Stomach (tissue), 9 donors: ENCODE data around the gene SF3B6. TPM values are rescaled to one million over a fixed set of nuclear protein-coding genes. Genes with fewer than 3 reads are reported as not detected.

Experiments
- DNase-seq, 2 donors: peaks; one replicate each; pipeline versions ENCODE4 v3.0.0 to v3.0.0-alpha.2; 2013 to 2019
- H3K27ac ChIP-seq, 5 donors: fragments of 200-600 bp in 4 of 5; sonication (generic) in 4 of 5; one replicate each; pipeline ENCODE4 v1.5.1; 2013 to 2019; ENCODE audit warnings: mild to moderate bottlenecking in 1 of 5, moderate library complexity in 1 of 5
- H3K27me3 ChIP-seq, 3 donors: fragments of 200-600 bp; sonication (generic); one replicate each; pipeline ENCODE4 v1.5.1; 2017 to 2019; ENCODE audit warnings: mixed run types in 1 of 3
- H3K36me3 ChIP-seq, 4 donors: fragments of 200-600 bp; sonication (generic); 1 replicate in 3 of 4; 2 replicates in 1 of 4; pipeline ENCODE4 v1.5.1; 2016 to 2019
- H3K4me1 ChIP-seq, 4 donors: fragments of 200-600 bp; sonication (generic); one replicate each; pipeline ENCODE4 v1.5.1; 2016 to 2019
- H3K4me3 ChIP-seq, 4 donors: fragments of 200-600 bp; sonication (generic) in 3 of 4; one replicate each; pipeline ENCODE4 v1.5.1; 2016 to 2019; ENCODE audit warnings: mild to moderate bottlenecking in 1 of 4
- H3K9me3 ChIP-seq, 4 donors: fragments of 200-600 bp; sonication (generic); one replicate each; pipeline ENCODE4 v1.5.1; 2016 to 2019
- EP300 ChIP-seq: sonication (generic); formaldehyde crosslinking; IDR thresholded peaks from one replicate; pipeline ENCODE4 v1.6.1; 2017; ENCODE audit warnings: antibody characterized with exemption
- POLR2A ChIP-seq, 4 donors: fragments of 450-650 bp; IDR thresholded peaks; one replicate each; pipeline ENCODE4 v1.6.1; 2016; ENCODE audit warnings: antibody characterized with exemption in 4 of 4, control low read depth in 2 of 4, mild to moderate bottlenecking in 1 of 4, moderate library complexity in 1 of 4
- POLR2AphosphoS5 ChIP-seq, 3 donors: sonication (generic); formaldehyde crosslinking; IDR thresholded peaks; one replicate each; pipeline ENCODE4 v1.6.1; 2016; ENCODE audit warnings: antibody characterized with exemption in 3 of 3
- WGBS, 5 donors: extraction: QIAGEN DNeasy Blood & Tissue Kit in 3 of 5; methylation state at CpG; one replicate each; pipeline versions ENCODE4 v1.1.5 to v1.1.7; 2013 to 2018; 5-methylcytosine and 5-hydroxymethylcytosine counted together
- intact Hi-C: fragments of 100-400 bp; cut with DNase I; formaldehyde crosslinking; loops from one replicate; pipeline ENCODE4 v1.15.1; 2023; ENCODE audit warnings: low total_unique reads
- polyA plus RNA-seq, 3 donors: library from polyadenylated mRNA; stranded (reverse); fragments of 200-250 nt; gene quantifications; one replicate each; pipeline ENCODE4 v1.2.3, GENCODE V29; 2013
- total RNA-seq, 5 donors: library from RNA; depleted of rRNA; stranded (reverse); fragments of >200 nt; gene quantifications; one replicate each; pipeline versions ENCODE4 v1.1.0 to v1.2.3, GENCODE V29; 2014 to 2016
- TF ChIP-seq, protein P1 (sequence below), 7 experiments: fragments of 450-650 bp in 4 of 7; fragments of 200-600 bp in 3 of 7; sonication (generic) in 3 of 7; IDR thresholded peaks; one replicate each; pipeline ENCODE4 v1.5.1; 2016 to 2019; ENCODE audit warnings: antibody characterized with exemption in 7 of 7, control low read depth in 2 of 7, mild to moderate bottlenecking in 1 of 7
- donor health status: healthy with polysubstance abuse.
- donor health status: Bipolar disorder and iron deficiency.
- donor health status: healthy.

The SF3B6 gene
- total and polyA plus RNA-seq, 8 donors = 18.8 to 139 (median 89.2) TPM

- no peak for DNase-seq
- no peak overlapping the region for H3K27ac ChIP-seq
- no peak for TF ChIP-seq EP300
- no peak for TF ChIP-seq POLR2AphosphoS5 (IDR thresholded peaks at IDR 0.05)
- TF ChIP-seq, protein P1, sequence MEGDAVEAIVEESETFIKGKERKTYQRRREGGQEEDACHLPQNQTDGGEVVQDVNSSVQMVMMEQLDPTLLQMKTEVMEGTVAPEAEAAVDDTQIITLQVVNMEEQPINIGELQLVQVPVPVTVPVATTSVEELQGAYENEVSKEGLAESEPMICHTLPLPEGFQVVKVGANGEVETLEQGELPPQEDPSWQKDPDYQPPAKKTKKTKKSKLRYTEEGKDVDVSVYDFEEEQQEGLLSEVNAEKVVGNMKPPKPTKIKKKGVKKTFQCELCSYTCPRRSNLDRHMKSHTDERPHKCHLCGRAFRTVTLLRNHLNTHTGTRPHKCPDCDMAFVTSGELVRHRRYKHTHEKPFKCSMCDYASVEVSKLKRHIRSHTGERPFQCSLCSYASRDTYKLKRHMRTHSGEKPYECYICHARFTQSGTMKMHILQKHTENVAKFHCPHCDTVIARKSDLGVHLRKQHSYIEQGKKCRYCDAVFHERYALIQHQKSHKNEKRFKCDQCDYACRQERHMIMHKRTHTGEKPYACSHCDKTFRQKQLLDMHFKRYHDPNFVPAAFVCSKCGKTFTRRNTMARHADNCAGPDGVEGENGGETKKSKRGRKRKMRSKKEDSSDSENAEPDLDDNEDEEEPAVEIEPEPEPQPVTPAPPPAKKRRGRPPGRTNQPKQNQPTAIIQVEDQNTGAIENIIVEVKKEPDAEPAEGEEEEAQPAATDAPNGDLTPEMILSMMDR (IDR thresholded peaks at IDR 0.05) = no peak
- no peak for TF ChIP-seq POLR2A (IDR thresholded peaks at IDR 0.05)
- no peaks in the 10 kb centered on the region for H3K4me1 ChIP-seq
- intact Hi-C loops = no loop called here
- H3K9me3 ChIP-seq = peaks cover 0 to 7% (median 0%) of the 10 kb centered on the region in 4 donors
- no peaks in the 10 kb centered on the region for H3K27me3 ChIP-seq
- H3K4me3 ChIP-seq = no peak overlapping the region
- H3K36me3 ChIP-seq = peaks cover 0 to 18% (median 12%) of the 10 kb centered on the region in 4 donors
Observed at GRCh38 chr2:24106786-24107185, 30.7 kb upstream of the SF3B6 start.

DNA sequence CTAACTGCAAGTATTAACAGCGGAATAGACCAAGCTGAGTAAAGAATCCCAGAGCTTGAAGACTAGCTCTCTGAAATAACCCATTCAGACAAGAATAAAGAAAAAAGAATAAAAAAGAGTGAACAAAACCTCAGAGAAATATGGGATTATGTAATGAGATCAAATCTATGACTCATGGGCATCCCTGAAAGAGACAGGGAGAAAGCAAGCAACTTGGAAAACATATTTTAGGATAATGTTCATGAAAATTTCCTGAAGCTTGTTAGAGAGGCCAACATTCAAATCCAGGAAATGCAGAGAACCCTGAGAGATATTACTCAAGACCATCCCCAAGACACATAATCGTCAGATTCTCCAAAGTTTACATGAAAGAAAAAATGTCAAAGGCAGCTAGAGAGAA, 29.7 kb upstream of the SF3B6 start:
- WGBS, 5 donors = 19 to 48% (median 48%) methylated on average over 2 of the region's 2 CpGs
- H3K9me3 ChIP-seq = peaks cover 0 to 7% (median 0%) of the 10 kb centered on the region in 4 donors
- no peak for DNase-seq
- TF ChIP-seq POLR2AphosphoS5 (IDR thresholded peaks at IDR 0.05) (no peak), EP300 (no peak), POLR2A (IDR thresholded peaks at IDR 0.05) (no peak)
- TF ChIP-seq, protein P1 (IDR thresholded peaks at IDR 0.05) = no peak
- H3K27ac ChIP-seq = no peak overlapping the region
- peaks cover 0 to 18% (median 12%) of the 10 kb centered on the region in 4 donors for H3K36me3 ChIP-seq
- no peaks in the 10 kb centered on the region for H3K4me1 ChIP-seq
- no peaks in the 10 kb centered on the region for H3K27me3 ChIP-seq
- no peak overlapping the region for H3K4me3 ChIP-seq
- intact Hi-C loops = no loop called here

GRCh38 chr2:24104906-24105305, 28.8 kb upstream of the SF3B6 start:
- WGBS, 5 donors = 67 to 82% (median 70%) methylated on average over 4 of the region's 4 CpGs
- Histone ChIP-seq H3K9me3 (peaks cover 0 to 7% (median 0%) of the 10 kb centered on the region in 4 donors), H3K4me1 (no peaks in the 10 kb centered on the region), H3K27ac (no peak overlapping the region), H3K27me3 (no peaks in the 10 kb centered on the region), H3K36me3 (peaks cover 0 to 18% (median 12%) of the 10 kb centered on the region in 4 donors), H3K4me3 (no peak overlapping the region)
- TF ChIP-seq POLR2AphosphoS5 (IDR thresholded peaks at IDR 0.05) (no peak), EP300 (no peak), POLR2A (IDR thresholded peaks at IDR 0.05) (no peak)
- TF ChIP-seq, protein P1 (IDR thresholded peaks at IDR 0.05) = no peak
- no peak for DNase-seq
- intact Hi-C loops = no loop called here

DNA sequence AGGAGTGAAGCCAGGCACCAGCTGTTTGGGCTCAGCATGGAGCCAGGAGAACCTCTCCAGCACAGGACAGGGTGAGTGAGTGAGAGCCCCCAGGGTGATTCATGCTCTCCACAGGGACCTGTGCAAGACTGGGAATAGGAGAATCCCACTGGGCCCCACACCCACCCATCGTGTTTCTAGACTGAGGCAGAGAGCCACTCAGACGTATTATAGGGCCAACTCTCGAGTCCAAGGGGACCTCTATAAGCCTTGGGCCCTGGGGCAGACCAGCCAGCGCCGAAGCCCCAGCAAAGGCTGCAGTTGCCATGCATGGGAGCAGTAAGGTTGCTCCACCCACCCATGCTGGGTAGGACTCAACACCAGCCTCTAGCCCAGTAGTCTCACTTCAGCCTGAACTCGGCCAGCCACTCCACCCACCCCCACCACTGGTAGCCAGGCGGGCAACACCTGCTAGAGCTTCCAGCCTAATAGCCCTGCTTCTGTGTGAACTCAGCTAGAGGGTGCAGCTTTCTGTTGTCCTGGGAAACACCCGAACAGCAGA, 28.1 kb upstream of the SF3B6 start:
- WGBS, 5 donors = 80 to 100% (median 92%) methylated on average over 2 to 8 of the region's 8 CpGs
- TF ChIP-seq, protein P1 (IDR thresholded peaks at IDR 0.05) = no peak
- no peak for TF ChIP-seq POLR2A (IDR thresholded peaks at IDR 0.05)
- TF ChIP-seq EP300 = no peak
- TF ChIP-seq POLR2AphosphoS5 (IDR thresholded peaks at IDR 0.05) = no peak
- DNase-seq = no peak

More for the DNA sequence above, 28.1 kb upstream of the SF3B6 start:
- peaks cover 0 to 18% (median 12%) of the 10 kb centered on the region in 4 donors for H3K36me3 ChIP-seq
- no peaks in the 10 kb centered on the region for H3K4me1 ChIP-seq
- H3K27me3 ChIP-seq = no peaks in the 10 kb centered on the region
- H3K27ac ChIP-seq = no peak overlapping the region
- intact Hi-C loops = no loop called here
- no peak overlapping the region for H3K4me3 ChIP-seq
- peaks cover 0 to 7% (median 0%) of the 10 kb centered on the region in 4 donors for H3K9me3 ChIP-seq
